Adrenal gland (tissue), 12 donors: ENCODE results near the gene FIS1. TPM values are rescaled to one million over a fixed set of nuclear protein-coding genes. Genes with fewer than 3 reads are reported as not detected.
"Not testable (repeated sequence)": the region's sequence is repeated elsewhere in the genome, so short reads cannot be mapped to it uniquely, and the experiment has no call there.

ENCODE experiments used
- DNase-seq, 7 donors: peaks; one replicate each; pipeline ENCODE4 v3.0.0-alpha.2; 2019 to 2020
- H3K27ac ChIP-seq, 5 donors: fragments of 200-600 bp; sonication (generic) in 4 of 5; 1 replicate in 3 of 5; 2 replicates in 2 of 5; pipeline versions ENCODE4 v1.5.1 to v1.8.0; 2016 to 2020; ENCODE audit warnings: mild to moderate bottlenecking in 1 of 5
- H3K27me3 ChIP-seq: fragments of 200-600 bp; 2 replicates; pipeline ENCODE4 v1.8.0; 2021
- H3K36me3 ChIP-seq, 2 donors: fragments of 200-600 bp; replicated peaks in 1 of 2; 1 replicate in 1 of 2; 2 replicates in 1 of 2; pipeline versions ENCODE4 v1.5.1 to v1.8.0; 2018 to 2022
- H3K4me1 ChIP-seq, 2 donors: fragments of 200-600 bp; replicated peaks in 1 of 2; 1 replicate in 1 of 2; 2 replicates in 1 of 2; pipeline versions ENCODE4 v1.5.1 to v1.8.0; 2018 to 2021
- H3K4me3 ChIP-seq, 4 donors: fragments of 200-600 bp; sonication (generic) in 3 of 4; one replicate each; pipeline ENCODE4 v1.5.1; 2016 to 2018
- H3K9me3 ChIP-seq, 3 donors: fragments of 200-600 bp; sonication (generic) in 1 of 3; replicated peaks in 1 of 3; 1 replicate in 2 of 3; 2 replicates in 1 of 3; pipeline versions ENCODE4 v1.5.1 to v1.8.0; 2016 to 2021
- CTCF ChIP-seq, 6 experiments: fragments of 450-650 bp in 4 of 6; fragments of 200-600 bp in 2 of 6; sonication (generic) in 1 of 6; IDR thresholded peaks; 1 replicate in 5 of 6; 2 replicates in 1 of 6; pipeline versions ENCODE4 v1.5.1 to v1.8.0; 2016 to 2021; ENCODE audit warnings: antibody characterized with exemption in 6 of 6, mild to moderate bottlenecking in 2 of 6, moderate library complexity in 1 of 6
- POLR2A ChIP-seq, 2 donors: fragments of 450-650 bp; IDR thresholded peaks; one replicate each; pipeline ENCODE4 v1.6.1; 2017; ENCODE audit warnings: antibody characterized with exemption in 2 of 2, mild to moderate bottlenecking in 2 of 2, moderate library complexity in 1 of 2
- WGBS, 4 donors: extraction: QIAGEN DNeasy Blood & Tissue Kit in 2 of 4; methylation state at CpG; one replicate each; pipeline versions ENCODE4 v1.1.5 to v1.1.7; 2013 to 2017; 5-methylcytosine and 5-hydroxymethylcytosine counted together
- intact Hi-C, 2 donors: fragments of 100-400 bp; cut with DNase I; formaldehyde crosslinking; loops; one replicate each; pipeline versions ENCODE4 v1.14.1 to v1.15.0; 2022 to 2023
- polyA plus RNA-seq, 3 donors: library from polyadenylated mRNA; stranded (reverse); fragments of 200-250 nt in 2 of 3; fragments of 350-450 nt in 1 of 3; fragmentation: Illumina TruSeq in 1 of 3; extraction: RNeasy Lipid Tissue Mini Kit (QIAGEN cat#74804) in 1 of 3; gene quantifications; one replicate each; pipeline ENCODE4 v1.2.3, GENCODE V29; 2013 to 2014
- total RNA-seq, 9 donors: library from RNA; depleted of rRNA in 4 of 9; stranded (reverse); fragments of >200 nt in 4 of 9; fragments of 120-200 nt in 1 of 9; fragmentation: NEBNext Ultra II Directional in 1 of 9; extraction: Animal tissue kit (Norgen Biotek cat#: 25700) in 1 of 9; gene quantifications; one replicate each; pipeline versions ENCODE4 v1.1.0 to v1.2.4, GENCODE V29; 2013 to 2023
- donor health status: healthy with polysubstance abuse.
- donor health status: Bipolar disorder and iron deficiency.
- donor health status: DM: yes; HTN: yes; CAD: no.
- donor health status: DM: no; HTN: no; CAD: no.
- donor health status: DM: no; HTN: no; CAD: no.
- donor health status: DM: yes; HTN: yes; CAD: no.

The FIS1 gene
- total and polyA plus RNA-seq, 12 donors = 158 to 439 (median 280) TPM

GRCh38 chr7:101208794-101209193, 36.1 kb downstream of the FIS1 start:
- H3K4me3 ChIP-seq = no peak overlapping the region
- no peak for DNase-seq
- TF ChIP-seq POLR2A (IDR thresholded peaks at IDR 0.05) (no peak), CTCF (IDR thresholded peaks at IDR 0.05) (no peak)
- H3K27me3 ChIP-seq = no peaks in the 10 kb centered on the region
- no peaks in the 10 kb centered on the region for H3K9me3 ChIP-seq
- no peak overlapping the region for H3K27ac ChIP-seq
- intact Hi-C loops = no loop called here
- H3K4me1 ChIP-seq = no peaks in the 10 kb centered on the region
- H3K36me3 ChIP-seq = peaks cover 0 to 46% of the 10 kb centered on the region in 2 donors
- WGBS, 4 donors = 94 to 99% (median 95%) methylated on average over 14 of the region's 14 CpGs

- intact Hi-C loops = no loop called here
- no peaks in the 10 kb centered on the region for H3K9me3 ChIP-seq
- TF ChIP-seq CTCF (IDR thresholded peaks at IDR 0.05) (no peak), POLR2A (IDR thresholded peaks at IDR 0.05) (no peak)
- no peaks in the 10 kb centered on the region for H3K4me1 ChIP-seq
- H3K27ac ChIP-seq = no peak overlapping the region
- no peak overlapping the region for H3K4me3 ChIP-seq
- peaks cover 0 to 37% of the 10 kb centered on the region in 2 donors for H3K36me3 ChIP-seq
- no peak for DNase-seq
- 93 to 100% (median 95%) methylated on average over 4 to 17 of the region's 17 CpGs for WGBS, 4 donors
- peaks cover 9% of the 10 kb centered on the region for H3K27me3 ChIP-seq
Observed at GRCh38 chr7:101207459-101207858, 37.4 kb downstream of the FIS1 start.

- intact Hi-C loops = no loop called here
- 85 to 91% (median 88%) methylated on average over 18 to 19 of the region's 19 CpGs for WGBS, 4 donors
- peaks cover 0 to 32% of the 10 kb centered on the region in 2 donors for H3K36me3 ChIP-seq
- no peak overlapping the region for H3K4me3 ChIP-seq
- TF ChIP-seq POLR2A (IDR thresholded peaks at IDR 0.05) (no peak), CTCF (IDR thresholded peaks at IDR 0.05) (no peak)
- no peak for DNase-seq
- H3K9me3 ChIP-seq = no peaks in the 10 kb centered on the region
- H3K27me3 ChIP-seq = peaks cover 17% of the 10 kb centered on the region
- peaks cover 0 to 4% of the 10 kb centered on the region in 2 donors for H3K4me1 ChIP-seq
- H3K27ac ChIP-seq = no peak overlapping the region
Observed at GRCh38 chr7:101206665-101207042, 38.2 kb downstream of the FIS1 start.

GRCh38 chr7:101205901-101206664, 38.8 kb downstream of the FIS1 start:
- intact Hi-C loops = no loop called here
- 80 to 89% (median 87%) methylated on average over 30 to 32 of the region's 32 CpGs for WGBS, 4 donors
- Histone ChIP-seq H3K4me1 (peaks cover 0 to 5% of the 10 kb centered on the region in 2 donors), H3K27me3 (peaks cover 23% of the 10 kb centered on the region), H3K4me3 (no peak overlapping the region), H3K9me3 (no peaks in the 10 kb centered on the region), H3K36me3 (peaks cover 0 to 26% of the 10 kb centered on the region in 2 donors), H3K27ac (no peak overlapping the region)
- DNase-seq = no peak
- no peak for TF ChIP-seq CTCF (IDR thresholded peaks at IDR 0.05)
- no peak for TF ChIP-seq POLR2A (IDR thresholded peaks at IDR 0.05)

GRCh38 chr7:101203740-101204738, 40.8 kb downstream of the FIS1 start:
- H3K9me3 ChIP-seq, H3K27ac ChIP-seq, H3K4me3 ChIP-seq, H3K36me3 ChIP-seq, DNase-seq, intact Hi-C loops, H3K4me1 ChIP-seq: not testable (repeated sequence)
- peaks cover 25% of the 10 kb centered on the region for H3K27me3 ChIP-seq
- WGBS, 4 donors = 70 to 73% (median 70%) methylated on average over 17 to 22 of the region's 22 CpGs
